Measurements from ENCODE around the gene USP17L26.
"Not testable (repeated sequence)": the region's sequence is repeated elsewhere in the genome, so short reads cannot be mapped to it uniquely, and the experiment has no call there.

USP17L26 gene, protein sequence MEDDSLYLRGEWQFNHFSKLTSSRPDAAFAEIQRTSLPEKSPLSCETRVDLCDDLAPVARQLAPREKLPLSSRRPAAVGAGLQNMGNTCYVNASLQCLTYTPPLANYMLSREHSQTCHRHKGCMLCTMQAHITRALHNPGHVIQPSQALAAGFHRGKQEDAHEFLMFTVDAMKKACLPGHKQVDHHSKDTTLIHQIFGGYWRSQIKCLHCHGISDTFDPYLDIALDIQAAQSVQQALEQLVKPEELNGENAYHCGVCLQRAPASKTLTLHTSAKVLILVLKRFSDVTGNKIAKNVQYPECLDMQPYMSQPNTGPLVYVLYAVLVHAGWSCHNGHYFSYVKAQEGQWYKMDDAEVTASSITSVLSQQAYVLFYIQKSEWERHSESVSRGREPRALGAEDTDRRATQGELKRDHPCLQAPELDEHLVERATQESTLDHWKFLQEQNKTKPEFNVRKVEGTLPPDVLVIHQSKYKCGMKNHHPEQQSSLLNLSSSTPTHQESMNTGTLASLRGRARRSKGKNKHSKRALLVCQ

DNA sequence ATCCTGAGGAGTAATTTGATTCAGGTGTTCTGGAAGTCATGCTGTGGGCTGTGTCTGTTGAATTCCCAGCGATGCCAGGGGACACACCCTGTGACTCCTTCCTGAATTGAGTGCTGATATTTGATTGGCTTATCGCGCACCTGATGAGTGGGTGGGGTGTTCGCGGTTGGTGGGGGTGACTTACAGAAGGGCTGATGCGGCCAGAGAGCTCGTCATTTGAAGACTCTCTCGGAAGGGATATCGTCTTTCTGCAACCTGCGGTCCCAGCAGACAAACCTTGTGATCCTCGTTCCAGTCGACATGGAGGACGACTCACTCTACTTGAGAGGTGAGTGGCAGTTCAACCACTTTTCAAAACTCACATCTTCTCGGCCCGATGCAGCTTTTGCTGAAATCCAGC, at the start of gene USP17L26:
USP17L26 (plus strand) TSS at position 301 of the 400 bp plus-strand sequence; CDS start at position 301, 0 bp downstream.
- not testable (repeated sequence) for DNase-seq

DNA sequence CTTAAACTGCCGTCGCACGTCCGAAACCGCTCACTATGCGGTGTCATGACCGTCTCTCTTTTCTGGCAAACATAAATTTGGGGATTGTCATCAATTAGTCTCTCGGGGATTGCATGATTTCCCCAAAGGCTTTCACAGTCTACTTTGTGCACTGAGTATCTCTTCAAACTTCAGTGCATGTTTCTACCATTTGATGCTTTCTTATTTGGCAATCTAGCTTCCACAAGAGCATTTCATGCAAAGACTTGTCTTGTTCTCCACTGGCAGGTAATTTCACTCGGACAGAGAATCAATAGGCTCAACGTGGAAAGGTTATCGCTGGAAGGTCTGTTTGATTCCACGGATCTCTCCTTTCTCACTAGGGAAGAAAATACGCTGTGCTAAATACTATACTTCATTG, 10.3 kb upstream of the USP17L26 start:
- not testable (repeated sequence) for DNase-seq

DNA sequence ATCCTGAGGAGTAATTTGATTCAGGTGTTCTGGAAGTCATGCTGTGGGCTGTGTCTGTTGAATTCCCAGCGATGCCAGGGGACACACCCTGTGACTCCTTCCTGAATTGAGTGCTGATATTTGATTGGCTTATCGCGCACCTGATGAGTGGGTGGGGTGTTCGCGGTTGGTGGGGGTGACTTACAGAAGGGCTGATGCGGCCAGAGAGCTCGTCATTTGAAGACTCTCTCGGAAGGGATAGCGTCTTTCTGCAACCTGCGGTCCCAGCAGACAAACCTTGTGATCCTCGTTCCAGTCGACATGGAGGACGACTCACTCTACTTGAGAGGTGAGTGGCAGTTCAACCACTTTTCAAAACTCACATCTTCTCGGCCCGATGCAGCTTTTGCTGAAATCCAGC, 9.6 kb upstream of the USP17L26 start, which contains the start of gene USP17L24:
USP17L24 (plus strand) TSS at position 301 of the 400 bp plus-strand sequence; CDS start at position 301, 0 bp downstream.
- not testable (repeated sequence) for DNase-seq

DNA sequence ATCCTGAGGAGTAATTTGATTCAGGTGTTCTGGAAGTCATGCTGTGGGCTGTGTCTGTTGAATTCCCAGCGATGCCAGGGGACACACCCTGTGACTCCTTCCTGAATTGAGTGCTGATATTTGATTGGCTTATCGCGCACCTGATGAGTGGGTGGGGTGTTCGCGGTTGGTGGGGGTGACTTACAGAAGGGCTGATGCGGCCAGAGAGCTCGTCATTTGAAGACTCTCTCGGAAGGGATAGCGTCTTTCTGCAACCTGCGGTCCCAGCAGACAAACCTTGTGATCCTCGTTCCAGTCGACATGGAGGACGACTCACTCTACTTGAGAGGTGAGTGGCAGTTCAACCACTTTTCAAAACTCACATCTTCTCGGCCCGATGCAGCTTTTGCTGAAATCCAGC, 4.8 kb upstream of the USP17L26 start, which contains the start of gene USP17L25:
USP17L25 (plus strand) TSS at position 301 of the 400 bp plus-strand sequence; CDS start at position 301, 0 bp downstream.
- DNase-seq: not testable (repeated sequence)

DNA sequence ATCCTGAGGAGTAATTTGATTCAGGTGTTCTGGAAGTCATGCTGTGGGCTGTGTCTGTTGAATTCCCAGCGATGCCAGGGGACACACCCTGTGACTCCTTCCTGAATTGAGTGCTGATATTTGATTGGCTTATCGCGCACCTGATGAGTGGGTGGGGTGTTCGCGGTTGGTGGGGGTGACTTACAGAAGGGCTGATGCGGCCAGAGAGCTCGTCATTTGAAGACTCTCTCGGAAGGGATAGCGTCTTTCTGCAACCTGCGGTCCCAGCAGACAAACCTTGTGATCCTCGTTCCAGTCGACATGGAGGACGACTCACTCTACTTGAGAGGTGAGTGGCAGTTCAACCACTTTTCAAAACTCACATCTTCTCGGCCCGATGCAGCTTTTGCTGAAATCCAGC, 4.6 kb downstream of the USP17L26 start, which contains the start of gene USP17L5:
USP17L5 (plus strand) TSS at position 301 of the 400 bp plus-strand sequence; CDS start at position 301, 0 bp downstream.
- DNase-seq: not testable (repeated sequence)

DNA sequence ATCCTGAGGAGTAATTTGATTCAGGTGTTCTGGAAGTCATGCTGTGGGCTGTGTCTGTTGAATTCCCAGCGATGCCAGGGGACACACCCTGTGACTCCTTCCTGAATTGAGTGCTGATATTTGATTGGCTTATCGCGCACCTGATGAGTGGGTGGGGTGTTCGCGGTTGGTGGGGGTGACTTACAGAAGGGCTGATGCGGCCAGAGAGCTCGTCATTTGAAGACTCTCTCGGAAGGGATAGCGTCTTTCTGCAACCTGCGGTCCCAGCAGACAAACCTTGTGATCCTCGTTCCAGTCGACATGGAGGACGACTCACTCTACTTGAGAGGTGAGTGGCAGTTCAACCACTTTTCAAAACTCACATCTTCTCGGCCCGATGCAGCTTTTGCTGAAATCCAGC, 9.4 kb downstream of the USP17L26 start, which contains the start of gene USP17L27:
USP17L27 (plus strand) TSS at position 301 of the 400 bp plus-strand sequence; CDS start at position 301, 0 bp downstream.
- not testable (repeated sequence) for DNase-seq

DNA sequence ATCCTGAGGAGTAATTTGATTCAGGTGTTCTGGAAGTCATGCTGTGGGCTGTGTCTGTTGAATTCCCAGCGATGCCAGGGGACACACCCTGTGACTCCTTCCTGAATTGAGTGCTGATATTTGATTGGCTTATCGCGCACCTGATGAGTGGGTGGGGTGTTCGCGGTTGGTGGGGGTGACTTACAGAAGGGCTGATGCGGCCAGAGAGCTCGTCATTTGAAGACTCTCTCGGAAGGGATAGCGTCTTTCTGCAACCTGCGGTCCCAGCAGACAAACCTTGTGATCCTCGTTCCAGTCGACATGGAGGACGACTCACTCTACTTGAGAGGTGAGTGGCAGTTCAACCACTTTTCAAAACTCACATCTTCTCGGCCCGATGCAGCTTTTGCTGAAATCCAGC, 14.1 kb downstream of the USP17L26 start, which contains the start of gene USP17L28:
USP17L28 (plus strand) TSS at position 301 of the 400 bp plus-strand sequence; CDS start at position 301, 0 bp downstream.
- not testable (repeated sequence) for DNase-seq

DNA sequence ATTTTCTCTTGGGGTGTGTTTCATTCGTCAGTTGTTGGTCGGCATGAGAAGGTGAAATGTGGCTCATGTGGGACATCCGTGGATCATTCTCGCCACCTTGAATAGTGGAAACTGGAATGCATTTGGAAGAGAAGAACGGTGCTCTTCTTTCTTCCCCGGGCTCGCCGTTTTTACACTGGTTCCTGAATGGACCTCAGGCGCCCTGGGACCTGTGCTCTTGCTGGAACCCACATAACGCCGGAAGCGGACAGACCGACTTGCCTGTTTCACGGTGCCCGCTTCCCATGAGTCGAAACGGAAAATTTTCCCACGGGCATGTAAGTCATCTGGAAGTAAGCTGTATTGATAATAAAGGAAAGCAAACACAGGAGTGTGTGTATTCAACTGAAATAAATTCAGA, 16.4 kb downstream of the USP17L26 start:
- not testable (repeated sequence) for DNase-seq

DNA sequence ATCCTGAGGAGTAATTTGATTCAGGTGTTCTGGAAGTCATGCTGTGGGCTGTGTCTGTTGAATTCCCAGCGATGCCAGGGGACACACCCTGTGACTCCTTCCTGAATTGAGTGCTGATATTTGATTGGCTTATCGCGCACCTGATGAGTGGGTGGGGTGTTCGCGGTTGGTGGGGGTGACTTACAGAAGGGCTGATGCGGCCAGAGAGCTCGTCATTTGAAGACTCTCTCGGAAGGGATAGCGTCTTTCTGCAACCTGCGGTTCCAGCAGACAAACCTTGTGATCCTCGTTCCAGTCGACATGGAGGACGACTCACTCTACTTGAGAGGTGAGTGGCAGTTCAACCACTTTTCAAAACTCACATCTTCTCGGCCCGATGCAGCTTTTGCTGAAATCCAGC, 18.9 kb downstream of the USP17L26 start, which contains the start of gene USP17L29:
USP17L29 (plus strand) TSS at position 301 of the 400 bp plus-strand sequence; CDS start at position 301, 0 bp downstream.
- not testable (repeated sequence) for DNase-seq

DNA sequence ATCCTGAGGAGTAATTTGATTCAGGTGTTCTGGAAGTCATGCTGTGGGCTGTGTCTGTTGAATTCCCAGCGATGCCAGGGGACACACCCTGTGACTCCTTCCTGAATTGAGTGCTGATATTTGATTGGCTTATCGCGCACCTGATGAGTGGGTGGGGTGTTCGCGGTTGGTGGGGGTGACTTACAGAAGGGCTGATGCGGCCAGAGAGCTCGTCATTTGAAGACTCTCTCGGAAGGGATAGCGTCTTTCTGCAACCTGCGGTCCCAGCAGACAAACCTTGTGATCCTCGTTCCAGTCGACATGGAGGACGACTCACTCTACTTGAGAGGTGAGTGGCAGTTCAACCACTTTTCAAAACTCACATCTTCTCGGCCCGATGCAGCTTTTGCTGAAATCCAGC, 28.4 kb downstream of the USP17L26 start, which contains the start of gene USP17L30:
USP17L30 (plus strand) TSS at position 301 of the 400 bp plus-strand sequence; CDS start at position 301, 0 bp downstream.
- DNase-seq: not testable (repeated sequence)

DNA sequence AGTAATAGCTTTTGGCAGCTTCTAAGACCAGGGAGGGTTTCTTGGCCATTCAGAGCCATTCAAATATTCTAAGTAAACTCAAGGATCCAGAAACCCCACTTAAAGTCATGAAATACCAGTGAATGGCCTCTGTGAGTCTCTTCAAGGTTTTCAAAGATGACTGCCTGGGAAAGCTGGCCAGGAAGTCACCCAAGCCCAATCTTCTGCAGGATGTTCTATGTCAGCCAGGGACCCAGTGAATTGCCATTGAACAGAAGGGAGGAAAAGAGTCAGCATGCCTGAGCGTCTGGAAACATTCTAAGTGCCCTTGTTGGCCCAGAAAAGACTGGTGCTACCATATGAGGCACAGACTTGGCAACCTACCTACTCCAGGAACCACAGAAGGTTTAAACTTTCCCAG, 45.4 kb downstream of the USP17L26 start:
- not testable (repeated sequence) for DNase-seq

DNA sequence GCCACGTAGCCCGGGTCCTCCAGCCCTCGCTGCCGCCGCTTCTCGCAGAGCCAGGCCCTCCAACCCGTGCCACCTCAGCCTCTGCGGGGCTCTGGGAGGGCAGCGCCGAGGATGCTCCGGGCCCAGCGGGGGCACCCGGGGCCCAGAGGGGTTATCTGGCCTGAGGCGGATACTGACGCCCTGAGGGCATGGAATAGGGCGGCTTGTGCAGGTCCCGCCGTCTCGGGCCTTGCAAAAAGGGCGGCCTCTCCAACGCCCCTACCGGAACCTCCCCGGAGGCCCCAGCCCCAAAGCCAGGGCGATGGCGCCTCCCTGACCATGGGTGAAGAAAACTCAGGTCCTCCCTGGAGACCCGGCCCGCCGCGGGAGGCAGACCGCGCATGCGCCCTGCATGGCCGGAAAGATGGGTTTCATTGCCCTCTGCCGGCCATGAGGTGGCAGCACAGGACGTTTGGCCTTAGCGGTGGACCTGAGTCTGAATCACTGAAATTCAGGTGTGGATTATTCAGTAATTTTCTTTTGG, 46.6 kb downstream of the USP17L26 start:
- peak; percentile 41 for DNase-seq

DNA sequence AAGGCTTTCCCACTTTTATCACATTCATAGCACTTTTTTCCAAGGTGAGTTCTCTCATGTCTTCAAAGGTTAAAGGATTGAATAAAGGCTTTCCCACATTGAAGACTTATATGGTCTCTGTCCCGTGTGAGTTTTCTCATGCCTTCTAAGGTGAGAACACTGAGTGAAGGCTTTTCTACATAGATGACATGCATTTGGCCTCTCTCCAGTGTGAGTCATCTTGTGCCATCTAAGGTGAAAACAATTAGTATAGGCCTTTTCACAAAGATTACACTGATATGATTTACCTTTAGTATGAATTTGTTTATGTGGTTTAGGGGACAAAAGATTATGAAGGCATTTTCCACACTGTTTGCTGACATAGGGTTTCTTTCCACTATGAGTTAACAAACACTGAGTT, 49.7 kb downstream of the USP17L26 start:
- DNase-seq: no peak
